GM21447 (cell line): ENCODE measurements around the gene PLA2G3.
"Not testable (repeated sequence)": the region's sequence is repeated elsewhere in the genome, so short reads cannot be mapped to it uniquely, and the experiment has no call there.

Source experiments
- ATAC-seq: cut with Tn5 transposase; IDR thresholded peaks from one replicate; pipeline ENCODE4 v1.9.1; 2021; ENCODE audit not compliant: unreplicated experiment

The PLA2G3 gene

GRCh38 chr22:31139866-31140716 lies at the start of gene PLA2G3:
TSS of gene PLA2G3 (minus strand) at chr22:31140508. CDS start at chr22:31140354, 154 bp downstream.
- ATAC-seq, result no peak

- ATAC-seq, result no peak
These were observed 47.3 kb upstream of the PLA2G3 start for GRCh38 chr22:31187627-31188026.

GRCh38 chr22:31185056-31185455 lies 44.7 kb upstream of the PLA2G3 start:
- no peak for ATAC-seq

GRCh38 chr22:31184015-31184414 lies 43.7 kb upstream of the PLA2G3 start:
- ATAC-seq, result no peak

GRCh38 chr22:31179345-31179744 lies 39.0 kb upstream of the PLA2G3 start:
- ATAC-seq, result no peak

GRCh38 chr22:31178859-31179258 lies 38.6 kb upstream of the PLA2G3 start:
- no peak for ATAC-seq

- ATAC-seq, result no peak
These were observed 37.3 kb upstream of the PLA2G3 start for GRCh38 chr22:31177420-31178162.

GRCh38 chr22:31176923-31177322 lies 36.6 kb upstream of the PLA2G3 start:
- ATAC-seq, result no peak

- ATAC-seq, result no peak
These were observed 33.3 kb upstream of the PLA2G3 start for GRCh38 chr22:31173386-31174145.

- not testable (repeated sequence) for ATAC-seq
These were observed 31.4 kb upstream of the PLA2G3 start for GRCh38 chr22:31171734-31172133.

GRCh38 chr22:31170971-31171370 lies 30.7 kb upstream of the PLA2G3 start:
- ATAC-seq, result no peak

- no peak for ATAC-seq
These were observed 21.9 kb upstream of the PLA2G3 start for GRCh38 chr22:31162015-31162765.

- no peak for ATAC-seq
These were observed 21.1 kb upstream of the PLA2G3 start for GRCh38 chr22:31161386-31161785.

GRCh38 chr22:31160328-31160978 lies 20.1 kb upstream of the PLA2G3 start:
- peak; percentile 40 for ATAC-seq

- ATAC-seq, result no peak
These were observed 15.1 kb upstream of the PLA2G3 start for GRCh38 chr22:31155422-31155821.

- no peak for ATAC-seq
These were observed 14.7 kb upstream of the PLA2G3 start for GRCh38 chr22:31154975-31155374.

- ATAC-seq, result no peak
These were observed 13.0 kb upstream of the PLA2G3 start for GRCh38 chr22:31153357-31153756.

- ATAC-seq, result no peak
These were observed 11.6 kb upstream of the PLA2G3 start for GRCh38 chr22:31151872-31152271.

- no peak for ATAC-seq
These were observed 10.3 kb upstream of the PLA2G3 start for GRCh38 chr22:31150615-31151014.

- no peak for ATAC-seq
These were observed 8.8 kb upstream of the PLA2G3 start for GRCh38 chr22:31148953-31149627.
